CD4-positive, CD25-positive, alpha-beta regulatory T cell (primary cell): ENCODE measurements around the gene CYP17A1. TPM values are rescaled to one million over a fixed set of nuclear protein-coding genes. Genes with fewer than 3 reads are reported as not detected.
"Not testable (repeated sequence)": the region's sequence is repeated elsewhere in the genome, so short reads cannot be mapped to it uniquely, and the experiment has no call there.

Source experiments
- ATAC-seq, 2 donors: fragments of 150-1000 bp; cut with Tn5 transposase; one replicate each; pipeline ENCODE4 v1.10.0; 2021; ENCODE audit warnings: low read depth in 2 of 2, moderate number of reproducible peaks in 2 of 2, moderate library complexity in 1 of 2
- DNase-seq, 3 donors: peaks; one replicate each; pipeline versions ENCODE4 v3.0.0 to v3.0.0-alpha.2; 2012 to 2022; ENCODE audit warnings: mixed read lengths in 1 of 3
- H3K27ac ChIP-seq: one replicate; pipeline ENCODE4 v1.7.0; 2013; ENCODE audit warnings: mild to moderate bottlenecking, low read length; ENCODE audit not compliant: insufficient read depth, poor library complexity, severe bottlenecking
- H3K27me3 ChIP-seq: one replicate; pipeline ENCODE4 v1.7.0; 2013; ENCODE audit warnings: low read length; ENCODE audit not compliant: control insufficient read depth, insufficient read depth
- H3K36me3 ChIP-seq: one replicate; pipeline ENCODE4 v1.7.0; 2013; ENCODE audit warnings: mild to moderate bottlenecking, low read length, moderate library complexity; ENCODE audit not compliant: control insufficient read depth, insufficient read depth
- H3K4me1 ChIP-seq: 2 replicates; pipeline ENCODE4 v1.7.0; 2013; ENCODE audit warnings: mild to moderate bottlenecking, low read length; ENCODE audit not compliant: insufficient read depth, control insufficient read depth, poor library complexity, severe bottlenecking
- H3K4me3 ChIP-seq: one replicate; pipeline ENCODE4 v1.7.0; 2013; ENCODE audit warnings: low read depth, mild to moderate bottlenecking, low read length, moderate library complexity
- H3K9me3 ChIP-seq, 2 experiments: 1 replicate in 1 of 2; 2 replicates in 1 of 2; pipeline ENCODE4 v1.7.0; 2013; ENCODE audit warnings: low read length in 2 of 2, mild to moderate bottlenecking in 1 of 2, moderate library complexity in 1 of 2; ENCODE audit not compliant: control insufficient read depth in 2 of 2
- H3K27ac Mint-ChIP-seq, 3 donors: one replicate each; pipeline ENCODE4 v1.8.0; 2020 to 2022; ENCODE audit warnings: mild to moderate bottlenecking in 3 of 3, mixed read lengths in 3 of 3, moderate library complexity in 2 of 3
- H3K27me3 Mint-ChIP-seq: one replicate; pipeline ENCODE4 v1.8.0; 2022; ENCODE audit warnings: mild to moderate bottlenecking, mixed read lengths
- H3K36me3 Mint-ChIP-seq: one replicate; pipeline ENCODE4 v1.8.0; 2020; ENCODE audit warnings: mixed read lengths
- H3K4me1 Mint-ChIP-seq, 4 donors: one replicate each; pipeline ENCODE4 v1.8.0; 2020 to 2022; ENCODE audit warnings: mixed read lengths in 4 of 4, mild to moderate bottlenecking in 1 of 4
- H3K4me3 Mint-ChIP-seq, 4 donors: one replicate each; pipeline ENCODE4 v1.8.0; 2020 to 2022; ENCODE audit warnings: mild to moderate bottlenecking in 4 of 4, mixed read lengths in 4 of 4, moderate library complexity in 3 of 4
- H3K9me3 Mint-ChIP-seq, 7 donors: one replicate each; pipeline ENCODE4 v1.8.0; 2020 to 2022; ENCODE audit warnings: mixed read lengths in 7 of 7, mild to moderate bottlenecking in 3 of 7, moderate library complexity in 2 of 7
- polyA plus RNA-seq, 4 donors: library from polyadenylated mRNA; unstranded; fragments of 300-500 nt; fragmentation: Illumina TruSeq; gene quantifications; one replicate each; pipeline ENCODE4 v1.2.3, GENCODE V29; 2021
- total RNA-seq: library from RNA; stranded (reverse); gene quantifications from one replicate; pipeline ENCODE4 v1.2.3, GENCODE V29; 2022

Gene CYP17A1
- total and polyA plus RNA-seq, 5 donors from 2014 or later: not detected

- Mint-ChIP-seq H3K9me3 (no peaks in the 10 kb centered on the region), H3K4me3 (peak overlapping the region in 2 of 4 donors; percentile 10 to 43), H3K27me3 (no peaks in the 10 kb centered on the region), H3K27ac (no peak overlapping the region), H3K4me1 (peaks cover 4 to 8% (median 5%) of the 10 kb centered on the region in 4 donors), H3K36me3 (peaks cover 3% of the 10 kb centered on the region)
- Histone ChIP-seq H3K36me3 (no peaks in the 10 kb centered on the region), H3K4me3 (no peak overlapping the region), H3K27ac (no peak overlapping the region), H3K9me3 (no peaks in the 10 kb centered on the region), H3K4me1 (peaks cover 7% of the 10 kb centered on the region), H3K27me3 (no peaks in the 10 kb centered on the region)
- DNase-seq: no peak
- no peak for ATAC-seq
Measured at GRCh38 chr10:102850025-102850518, 12.9 kb upstream of the CYP17A1 start.

GRCh38 chr10:102845352-102845902, 8.2 kb upstream of the CYP17A1 start:
- ATAC-seq (no peak), DNase-seq (no peak)
- no peaks in the 10 kb centered on the region for H3K4me1 ChIP-seq
- no peaks in the 10 kb centered on the region for H3K27me3 ChIP-seq
- no peak overlapping the region for H3K4me3 ChIP-seq
- H3K27me3 Mint-ChIP-seq: peaks cover 13% of the 10 kb centered on the region
- H3K36me3 Mint-ChIP-seq: peaks cover 15% of the 10 kb centered on the region
- H3K9me3 ChIP-seq: no peaks in the 10 kb centered on the region
- H3K4me1 Mint-ChIP-seq: no peaks in the 10 kb centered on the region
- no peak overlapping the region for H3K27ac Mint-ChIP-seq
- no peaks in the 10 kb centered on the region for H3K36me3 ChIP-seq
- H3K4me3 Mint-ChIP-seq: no peak overlapping the region
- peaks cover 0 to 6% (median 0%) of the 10 kb centered on the region in 7 donors for H3K9me3 Mint-ChIP-seq
- H3K27ac ChIP-seq: no peak overlapping the region

GRCh38 chr10:102844190-102844776, 7.1 kb upstream of the CYP17A1 start:
- H3K36me3 Mint-ChIP-seq: peaks cover 11% of the 10 kb centered on the region
- not testable (repeated sequence) for ATAC-seq, H3K4me1 ChIP-seq, H3K4me3 Mint-ChIP-seq, DNase-seq, H3K27ac ChIP-seq, H3K9me3 ChIP-seq, H3K27me3 ChIP-seq, H3K36me3 ChIP-seq, H3K4me3 ChIP-seq, H3K9me3 Mint-ChIP-seq, H3K27ac Mint-ChIP-seq, H3K4me1 Mint-ChIP-seq
- peaks cover 19% of the 10 kb centered on the region for H3K27me3 Mint-ChIP-seq

- not testable (repeated sequence) for ATAC-seq
Measured at GRCh38 chr10:102843139-102843538, 5.9 kb upstream of the CYP17A1 start.

GRCh38 chr10:102841827-102842345, 4.7 kb upstream of the CYP17A1 start:
- Histone ChIP-seq H3K36me3 (no peaks in the 10 kb centered on the region), H3K4me3 (no peak overlapping the region), H3K27ac (no peak overlapping the region), H3K9me3 (no peaks in the 10 kb centered on the region), H3K4me1 (no peaks in the 10 kb centered on the region), H3K27me3 (no peaks in the 10 kb centered on the region)
- Mint-ChIP-seq H3K27ac (no peak overlapping the region), H3K4me3 (no peak overlapping the region), H3K4me1 (no peaks in the 10 kb centered on the region), H3K27me3 (peaks cover 34% of the 10 kb centered on the region), H3K9me3 (peaks cover 0 to 19% (median 6%) of the 10 kb centered on the region in 7 donors), H3K36me3 (peaks cover 16% of the 10 kb centered on the region)
- ATAC-seq (no peak), DNase-seq (no peak)

More at GRCh38 chr10:102843139-102843538, 5.9 kb upstream of the CYP17A1 start:
- H3K36me3 Mint-ChIP-seq: peaks cover 13% of the 10 kb centered on the region
- not testable (repeated sequence) for H3K27me3 ChIP-seq, H3K4me3 ChIP-seq, H3K27ac Mint-ChIP-seq, H3K36me3 ChIP-seq, H3K9me3 ChIP-seq, H3K4me1 ChIP-seq, H3K27ac ChIP-seq, H3K4me1 Mint-ChIP-seq, DNase-seq
- peak overlapping the region in 1 of 4 donors; percentile 11 for H3K4me3 Mint-ChIP-seq
- peaks cover 22% of the 10 kb centered on the region for H3K27me3 Mint-ChIP-seq
- H3K9me3 Mint-ChIP-seq: peaks cover 0 to 12% (median 4%) of the 10 kb centered on the region in 7 donors

- DNase-seq, ATAC-seq, H3K27me3 ChIP-seq, H3K9me3 ChIP-seq, H3K27ac ChIP-seq, H3K4me1 Mint-ChIP-seq, H3K4me3 Mint-ChIP-seq, H3K36me3 ChIP-seq, H3K27ac Mint-ChIP-seq, H3K4me1 ChIP-seq, H3K4me3 ChIP-seq: not testable (repeated sequence)
- Mint-ChIP-seq H3K9me3 (peaks cover 0 to 14% (median 4%) of the 10 kb centered on the region in 7 donors), H3K36me3 (peaks cover 12% of the 10 kb centered on the region), H3K27me3 (peaks cover 39% of the 10 kb centered on the region)
Measured at GRCh38 chr10:102838276-102838927, 1.2 kb upstream of the CYP17A1 start.

- Histone ChIP-seq H3K27ac (no peak overlapping the region), H3K36me3 (no peaks in the 10 kb centered on the region), H3K4me3 (no peak overlapping the region), H3K4me1 (no peaks in the 10 kb centered on the region), H3K9me3 (no peaks in the 10 kb centered on the region), H3K27me3 (no peaks in the 10 kb centered on the region)
- peaks cover 5% of the 10 kb centered on the region for H3K36me3 Mint-ChIP-seq
- H3K4me1 Mint-ChIP-seq: peaks cover 0 to 2% (median 0%) of the 10 kb centered on the region in 4 donors
- peaks cover 35% of the 10 kb centered on the region for H3K27me3 Mint-ChIP-seq
- no peak overlapping the region for H3K27ac Mint-ChIP-seq
- H3K4me3 Mint-ChIP-seq: no peak overlapping the region
- DNase-seq: peak; percentile 59 to 79 (median 71)
- H3K9me3 Mint-ChIP-seq: peaks cover 0 to 14% (median 2%) of the 10 kb centered on the region in 7 donors
- ATAC-seq: peak; percentile 88
Measured at GRCh38 chr10:102835007-102835482, 2.2 kb downstream of the CYP17A1 start.
